GM21528 (cell line): ENCODE results near the gene NTNG2.

Source experiments
- ATAC-seq: cut with Tn5 transposase; IDR thresholded peaks from one replicate; pipeline ENCODE4 v1.9.1; 2021; ENCODE audit warnings: mild to moderate bottlenecking, moderate library complexity; ENCODE audit not compliant: unreplicated experiment, low FRiP score

NTNG2 gene

DNA sequence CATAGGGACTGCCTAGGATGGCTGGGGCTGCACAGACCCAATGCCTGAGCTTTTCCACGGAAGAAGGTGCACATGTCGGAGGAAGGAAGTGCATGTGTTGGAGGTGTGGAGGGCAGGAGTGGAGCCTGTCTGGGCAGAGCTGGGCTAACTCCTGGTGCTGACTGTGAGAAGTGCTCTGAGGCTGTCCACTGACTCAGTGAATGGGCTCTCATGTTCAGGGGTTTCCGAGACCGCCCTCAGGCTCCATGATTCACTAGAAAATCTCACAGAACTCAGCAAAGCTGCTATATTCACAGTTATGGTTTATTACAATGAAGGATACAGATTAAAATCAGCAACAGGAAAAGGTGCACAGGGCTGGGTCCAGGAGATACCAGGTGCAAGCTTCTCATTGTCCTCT is 37.2 kb downstream of the NTNG2 start:
- no peak for ATAC-seq

DNA sequence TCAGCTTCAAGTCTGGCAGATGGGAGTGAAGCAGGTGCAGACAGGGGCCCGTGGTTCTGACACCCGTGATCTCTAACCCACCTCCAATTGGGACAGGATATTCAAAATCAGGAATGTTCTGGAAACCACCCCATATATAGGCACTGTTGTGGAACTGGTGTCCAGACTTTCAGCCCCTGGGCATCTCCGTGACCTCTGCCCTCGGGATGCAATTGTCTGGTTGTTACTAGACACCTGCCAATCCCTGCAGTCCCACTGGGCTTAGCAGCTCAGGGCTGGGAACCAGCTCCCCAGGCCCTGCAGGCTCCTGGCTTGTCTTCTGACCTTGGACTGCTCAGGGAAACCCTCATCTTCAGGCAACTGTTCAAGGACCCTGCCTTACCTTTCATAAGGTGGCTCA is 38.8 kb downstream of the NTNG2 start:
- no peak for ATAC-seq

DNA sequence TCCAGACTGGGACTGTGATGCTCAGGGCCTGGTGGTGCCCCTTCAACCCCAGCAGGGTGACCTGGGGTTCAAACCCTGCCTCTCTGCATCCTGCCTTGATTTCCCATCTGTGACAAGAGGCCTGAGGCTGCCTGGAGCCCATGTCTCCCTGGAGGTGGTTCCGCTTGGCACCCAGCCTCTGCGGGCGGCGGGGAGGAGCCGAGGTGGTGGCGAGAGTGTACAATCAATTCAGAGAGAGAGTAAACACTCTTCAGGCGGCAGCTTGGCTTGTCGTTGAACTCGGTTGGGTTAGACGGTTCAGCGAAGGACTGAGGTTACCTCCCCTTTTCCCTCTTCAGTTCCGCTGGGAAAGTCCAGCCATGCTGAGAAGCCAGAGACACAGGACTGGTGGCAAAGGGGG is 39.3 kb downstream of the NTNG2 start:
- ATAC-seq: no peak

DNA sequence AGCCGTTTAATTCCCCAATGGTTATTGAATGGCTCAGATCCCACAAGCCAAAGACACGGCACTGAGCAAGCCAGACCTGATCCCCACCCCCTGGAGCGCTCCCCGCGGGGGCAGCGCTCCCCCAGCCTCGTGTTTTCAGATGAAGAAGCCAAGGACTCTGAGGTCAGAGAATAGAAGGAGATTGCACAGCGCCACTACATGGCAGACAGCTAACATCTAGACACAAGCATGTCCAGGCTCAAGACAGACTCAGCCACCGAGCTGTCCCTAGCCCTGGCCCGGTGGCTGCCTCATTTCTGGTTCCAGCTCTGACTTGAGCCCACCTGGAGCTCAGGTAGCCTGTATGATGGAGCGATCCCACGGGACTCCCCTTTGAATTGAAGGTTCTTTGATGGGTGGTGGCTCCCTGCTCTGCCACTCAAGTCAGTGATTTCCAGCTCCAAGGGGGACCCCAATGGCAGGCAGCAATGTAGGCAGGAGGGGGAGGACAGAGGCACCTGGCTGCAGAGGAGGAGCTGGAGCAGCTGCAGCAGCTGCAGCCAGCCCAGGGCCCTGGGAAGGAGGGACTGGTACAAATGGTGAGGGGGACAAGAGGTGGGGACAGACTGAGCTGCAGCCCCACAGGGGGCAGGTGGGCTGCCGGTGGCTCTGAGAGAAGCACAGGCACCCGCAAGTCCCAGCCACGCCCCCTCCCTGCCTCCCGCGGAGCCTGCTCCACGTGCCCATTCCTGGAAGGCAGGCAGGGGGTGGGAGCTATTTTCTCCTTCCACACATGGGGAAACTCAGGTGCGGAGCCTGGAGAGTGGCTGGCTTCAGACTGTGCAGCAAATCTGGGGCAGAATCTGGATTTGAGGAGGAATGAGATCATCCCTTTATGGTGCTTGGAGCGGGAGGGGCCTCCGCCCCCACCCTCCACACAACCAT is 40.2 kb downstream of the NTNG2 start:
- ATAC-seq: no peak

DNA sequence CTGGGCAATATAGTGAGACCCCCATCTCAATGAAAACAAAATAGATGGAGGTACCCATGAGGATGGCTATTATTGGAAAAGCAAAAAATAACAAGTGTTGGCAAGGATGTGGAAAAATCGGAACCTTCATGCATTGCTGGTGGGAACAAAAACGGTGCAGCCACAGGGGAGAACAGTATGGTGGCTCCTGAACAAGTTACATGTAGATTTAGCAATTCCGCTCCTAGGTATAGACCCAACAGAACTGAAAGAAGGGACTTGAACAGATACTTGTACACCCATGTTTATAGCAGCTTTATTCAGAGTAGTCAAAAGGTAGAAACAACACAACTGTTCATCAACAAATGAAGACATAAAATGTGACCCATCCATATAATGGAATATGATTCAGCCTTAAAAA is 43.0 kb downstream of the NTNG2 start:
- no peak for ATAC-seq

DNA sequence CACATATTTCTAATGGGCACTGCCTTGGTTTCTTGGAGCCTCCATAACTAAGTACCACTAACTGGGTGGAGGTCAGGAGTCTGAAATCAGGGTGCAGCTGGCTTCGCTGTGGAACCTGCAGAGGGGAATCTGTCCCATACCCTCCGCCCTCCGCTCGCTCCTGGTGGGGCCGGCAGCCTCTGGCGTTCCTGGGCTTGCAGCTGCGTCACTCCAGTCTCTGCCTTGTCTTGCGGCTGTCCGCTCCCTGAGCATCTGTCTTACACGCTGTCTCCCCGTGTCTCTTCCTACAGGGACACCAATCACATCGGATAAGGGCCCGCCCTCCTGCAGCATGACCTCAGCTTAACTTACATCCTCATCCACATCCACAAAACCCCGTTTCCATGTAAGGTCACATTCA is 45.4 kb downstream of the NTNG2 start:
- ATAC-seq: no peak

DNA sequence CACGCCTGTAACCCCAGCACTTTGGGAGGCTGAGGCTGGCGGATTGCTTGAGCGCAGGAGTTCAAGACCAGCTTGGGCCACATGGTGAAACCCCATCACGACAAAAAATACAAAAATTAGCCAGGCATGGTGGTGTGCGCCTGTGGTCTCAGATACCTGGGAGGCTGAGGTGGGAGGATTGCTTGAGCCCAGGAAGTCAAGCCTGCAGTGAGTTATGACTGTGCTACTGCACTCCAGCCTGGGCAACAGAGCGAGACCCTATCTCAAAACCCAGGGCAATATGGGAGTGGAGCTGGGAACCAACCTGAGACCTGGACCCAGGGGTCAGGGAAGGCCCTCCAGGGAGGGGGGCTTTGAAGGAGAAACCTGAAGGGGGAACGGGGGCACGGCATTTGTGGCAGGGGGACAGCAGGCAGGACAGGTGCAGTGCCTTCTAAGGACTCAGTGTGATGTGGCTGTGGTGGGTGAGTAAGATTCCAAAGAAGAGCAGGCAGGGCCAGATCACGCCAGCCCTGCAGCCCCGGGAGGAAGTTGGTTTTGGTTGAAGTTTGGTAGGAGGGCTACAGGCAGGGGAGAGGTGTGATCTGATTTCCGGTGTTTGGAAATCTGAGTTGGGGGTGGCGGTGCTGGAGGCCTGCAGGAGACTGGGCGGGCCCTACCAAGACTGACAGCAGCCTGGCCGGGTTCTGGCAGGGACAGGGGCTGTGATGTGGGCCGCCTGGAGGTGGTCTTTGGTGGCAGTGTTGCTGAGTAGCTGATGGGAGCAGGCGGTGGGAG is 46.2 kb downstream of the NTNG2 start:
- ATAC-seq: no peak

DNA sequence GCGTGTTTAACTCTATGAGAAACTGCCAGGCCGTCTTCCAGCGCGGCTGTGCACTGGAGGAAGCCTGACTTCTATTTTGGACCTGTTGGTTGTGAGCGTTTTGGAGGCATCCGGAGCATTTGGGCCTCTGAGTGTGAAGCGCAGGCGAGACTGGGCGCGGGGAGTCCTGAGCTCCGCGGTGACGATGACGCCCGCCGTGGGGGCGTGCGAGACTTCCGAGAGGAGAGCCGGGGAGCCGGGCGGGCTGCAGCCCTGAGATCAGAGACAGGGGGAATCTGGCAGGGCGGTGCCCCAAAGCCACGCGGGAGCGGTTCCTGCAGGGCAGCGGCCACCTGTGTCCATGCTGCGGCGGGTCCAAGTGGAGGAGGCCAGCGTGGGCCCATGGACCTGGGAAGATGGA is 47.4 kb downstream of the NTNG2 start:
- no peak for ATAC-seq

DNA sequence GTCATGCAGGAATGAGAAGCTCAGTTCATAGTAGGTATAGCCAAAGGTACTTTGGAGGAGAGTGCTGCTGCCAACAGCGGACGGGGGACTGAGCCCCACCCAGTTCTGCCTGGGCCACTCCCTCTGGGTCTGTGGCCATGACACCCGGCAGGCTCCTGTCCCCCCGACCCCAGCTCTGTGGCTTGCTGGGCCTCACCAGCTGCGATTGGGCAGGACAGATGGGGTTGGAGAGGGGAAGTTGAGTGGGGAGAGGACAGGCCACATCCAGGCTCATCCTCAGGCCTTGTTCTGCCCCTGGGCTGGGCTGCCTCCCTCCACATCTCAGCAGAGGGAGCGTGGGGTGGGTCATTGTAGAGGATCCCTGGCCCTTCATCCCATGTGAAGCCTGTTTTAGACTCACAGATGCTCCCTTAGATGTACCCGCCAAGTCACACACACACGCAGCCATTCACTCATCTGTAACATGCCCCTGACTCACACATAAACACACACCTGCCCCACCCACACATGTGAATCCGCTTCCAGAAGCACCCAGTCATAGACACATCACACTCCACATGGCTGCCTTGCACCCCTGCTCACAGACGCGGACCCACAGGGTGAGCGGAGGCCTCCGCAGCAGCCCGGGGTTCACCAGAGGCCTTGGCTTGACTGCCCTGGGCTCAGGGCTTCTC is 48.8 kb downstream of the NTNG2 start:
- ATAC-seq: no peak

DNA sequence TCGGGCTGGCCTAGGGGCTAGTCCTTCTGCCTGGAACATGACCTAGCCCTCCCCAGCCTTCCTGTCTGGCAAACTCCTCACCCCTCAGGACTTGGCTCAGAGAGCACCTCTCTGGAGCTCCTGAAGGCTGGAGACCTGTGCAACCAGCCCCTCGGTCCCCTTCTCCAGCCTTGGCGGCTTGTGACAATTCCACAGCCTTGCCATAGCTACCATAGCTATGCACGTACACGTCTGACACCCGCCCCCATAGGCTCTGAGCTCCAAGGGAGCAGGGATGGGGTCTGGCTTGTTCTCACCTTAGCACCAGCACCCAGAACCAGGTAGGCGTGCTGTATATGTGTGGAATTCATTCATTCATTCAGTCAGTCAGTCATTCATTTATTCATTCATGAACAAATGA is 49.7 kb downstream of the NTNG2 start:
- no peak for ATAC-seq

DNA sequence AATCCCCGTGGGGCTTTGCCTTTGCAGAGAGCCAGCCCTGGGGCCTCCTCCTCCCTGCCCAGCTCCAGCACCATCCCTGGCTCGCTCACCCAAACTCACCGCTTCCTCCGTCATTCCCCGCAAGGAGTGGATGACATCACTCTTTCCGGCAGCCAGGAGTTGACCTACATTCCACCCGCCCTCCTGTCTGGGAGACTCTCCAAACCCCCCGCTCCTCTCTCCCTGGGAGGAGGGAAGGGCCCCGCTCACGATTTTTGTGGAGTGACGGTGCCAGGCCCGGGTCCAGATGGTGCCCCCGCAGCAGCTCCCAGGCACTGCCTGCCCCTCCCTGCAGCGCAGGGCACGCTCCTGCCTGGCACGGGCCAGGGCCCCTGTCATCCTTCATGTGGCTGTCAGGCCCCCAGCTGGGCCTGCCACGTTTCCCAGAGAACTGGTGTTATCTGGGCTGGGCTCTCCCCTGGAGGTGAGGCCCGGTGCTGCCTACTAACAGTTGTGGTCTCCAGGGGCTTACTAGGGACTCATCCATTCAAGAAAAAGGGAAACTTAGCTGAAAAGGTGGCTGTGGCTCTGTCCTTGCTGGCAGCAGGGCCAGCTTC is 52.3 kb downstream of the NTNG2 start:
- no peak for ATAC-seq

DNA sequence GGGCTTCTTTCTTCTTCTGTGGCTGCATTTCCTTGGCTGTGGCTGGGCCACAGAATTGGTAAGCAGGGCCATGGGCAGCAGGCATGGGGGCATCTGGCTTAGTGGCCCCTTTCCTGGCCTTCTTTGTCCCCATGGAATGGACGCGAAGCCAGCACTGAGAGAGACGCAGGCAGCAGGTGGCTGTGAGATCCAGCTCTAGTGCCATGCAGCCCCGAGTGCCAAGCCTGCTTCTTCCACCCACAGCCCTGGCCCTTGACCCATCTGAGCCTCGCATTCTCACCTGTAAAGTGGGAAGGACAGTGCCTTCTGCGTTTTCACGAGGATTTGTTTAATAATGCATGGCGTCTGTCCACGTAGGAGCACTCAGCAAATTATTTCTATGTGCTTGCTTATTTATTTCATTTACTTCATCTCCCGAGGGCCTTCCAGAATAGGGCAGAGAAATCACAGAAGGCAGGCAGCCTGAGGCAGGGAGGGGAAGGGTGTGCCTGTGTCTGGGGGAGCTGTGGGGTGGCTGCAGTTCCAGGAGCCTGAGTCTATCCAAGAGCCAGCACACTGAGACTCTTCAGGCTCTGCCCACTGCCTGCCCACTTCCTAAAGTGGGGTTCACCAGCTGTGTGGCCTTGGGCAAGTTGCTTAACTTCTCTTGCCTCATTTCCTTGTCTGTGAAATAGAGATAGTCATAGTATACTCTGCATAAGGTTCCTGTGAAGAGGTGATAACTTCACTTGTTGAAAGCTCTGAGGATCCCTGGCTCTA is 55.2 kb downstream of the NTNG2 start:
- no peak for ATAC-seq

DNA sequence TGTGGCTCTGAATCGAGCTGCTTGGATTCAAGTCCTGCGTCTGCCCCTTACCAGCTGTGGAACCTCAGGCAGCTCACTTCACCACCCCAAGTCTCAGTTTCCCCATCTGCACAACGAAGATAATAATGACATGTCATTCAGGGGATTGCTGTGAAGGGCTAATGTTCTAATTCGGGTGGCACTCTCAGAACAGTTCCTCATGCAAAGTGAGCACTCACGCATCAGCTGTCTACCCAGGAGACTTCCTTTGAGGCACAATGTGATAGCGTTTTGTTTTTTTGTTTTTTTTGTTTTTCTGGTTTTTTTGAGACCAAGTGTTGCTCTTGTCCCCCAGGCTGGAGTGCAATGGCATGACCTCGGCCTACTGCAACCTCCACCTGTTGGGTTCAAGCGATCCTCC is 56.4 kb downstream of the NTNG2 start:
- ATAC-seq: no peak

DNA sequence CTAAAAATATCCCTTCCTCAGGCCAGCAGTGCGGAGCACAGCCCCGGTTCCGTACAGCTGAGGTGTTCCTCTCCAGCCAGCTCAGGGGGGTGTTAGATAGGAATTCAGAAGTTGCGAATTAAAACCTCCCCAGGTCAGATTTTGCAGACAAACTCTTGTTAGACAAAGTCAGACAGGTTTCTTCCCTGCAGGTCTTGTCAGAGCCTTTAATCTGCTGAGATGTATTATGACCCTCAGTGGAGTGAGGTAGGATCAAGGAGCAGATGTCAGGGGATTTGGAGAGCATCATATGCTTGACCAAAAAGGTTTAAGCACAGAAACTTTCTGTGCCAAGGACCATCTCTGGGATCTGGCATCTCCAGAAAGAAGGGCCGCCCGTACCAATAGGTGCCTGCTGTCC is 60.1 kb downstream of the NTNG2 start:
- no peak for ATAC-seq

DNA sequence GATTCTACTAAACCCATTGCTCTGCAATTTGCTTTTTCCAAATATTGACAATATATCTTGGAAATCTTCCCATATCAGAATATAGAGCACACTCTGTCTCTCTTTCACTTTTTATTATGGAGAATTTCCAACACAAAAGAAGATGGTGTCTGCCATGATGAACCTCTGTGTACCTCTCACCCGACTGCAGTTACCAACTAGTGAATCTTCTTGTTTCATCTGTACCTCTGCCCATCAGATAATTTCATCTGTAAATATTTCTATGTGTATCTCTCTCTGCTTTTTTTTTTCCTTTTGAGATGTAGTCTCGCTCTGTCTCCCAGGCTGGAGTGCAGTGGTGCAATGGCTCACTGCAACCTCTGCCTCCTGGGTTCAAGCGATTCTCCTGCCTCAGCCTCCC is 62.8 kb downstream of the NTNG2 start:
- ATAC-seq: no peak

DNA sequence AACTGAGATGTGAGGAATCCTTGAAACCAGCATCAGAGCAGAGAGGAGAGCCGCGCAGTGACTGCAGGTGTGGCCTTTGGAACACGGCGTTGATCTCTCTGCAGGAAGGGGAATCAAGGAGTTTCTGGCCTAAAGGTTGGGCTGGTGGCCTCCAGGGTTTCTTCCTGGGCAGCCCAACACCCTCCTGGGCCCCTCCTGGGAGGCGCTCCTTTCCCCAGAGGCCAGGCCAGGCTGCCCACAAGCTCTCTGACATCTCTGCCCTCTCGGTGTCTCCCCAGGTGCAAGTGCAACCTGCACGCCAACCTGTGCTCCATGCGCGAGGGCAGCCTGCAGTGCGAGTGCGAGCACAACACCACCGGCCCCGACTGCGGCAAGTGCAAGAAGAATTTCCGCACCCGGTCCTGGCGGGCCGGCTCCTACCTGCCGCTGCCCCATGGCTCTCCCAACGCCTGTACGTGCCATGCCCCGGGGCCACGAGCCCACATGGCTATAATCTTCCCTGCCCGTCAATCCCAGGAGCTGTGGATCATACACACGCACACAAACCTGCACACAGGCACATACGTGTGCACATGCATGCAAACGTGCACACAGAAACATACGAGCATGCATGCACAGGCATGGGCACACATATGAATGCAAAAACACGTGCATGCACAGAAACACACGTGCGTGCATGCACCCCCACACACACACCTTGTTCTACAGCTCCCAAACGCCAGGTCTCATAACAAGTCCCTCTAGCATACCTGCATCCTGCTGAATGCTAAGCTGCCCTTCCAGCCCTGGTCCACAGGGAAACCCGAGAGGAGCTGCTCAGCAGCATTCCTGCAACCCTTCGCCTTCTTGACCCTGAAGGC is 64.9 kb downstream of the NTNG2 start:
- no peak for ATAC-seq

DNA sequence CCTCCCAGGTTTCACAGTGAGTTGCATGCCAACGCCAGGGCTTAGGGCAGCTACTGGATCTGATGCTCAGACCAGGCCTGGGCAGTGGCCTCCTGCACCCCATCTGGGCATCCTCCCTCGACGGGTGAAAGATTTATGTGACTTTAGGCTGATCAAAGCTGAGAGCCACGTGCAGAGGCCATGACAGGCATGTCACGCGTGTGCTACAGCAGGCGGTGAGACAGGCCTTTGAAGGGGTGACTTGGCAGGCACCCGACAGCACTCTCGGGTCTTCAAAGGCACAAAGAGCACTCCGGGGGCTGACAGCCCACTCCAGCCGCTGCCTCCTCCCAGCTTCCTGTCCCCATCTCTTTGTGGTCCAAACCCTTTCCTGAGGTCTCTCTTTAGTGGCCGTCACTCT is 66.2 kb downstream of the NTNG2 start:
- ATAC-seq: no peak

DNA sequence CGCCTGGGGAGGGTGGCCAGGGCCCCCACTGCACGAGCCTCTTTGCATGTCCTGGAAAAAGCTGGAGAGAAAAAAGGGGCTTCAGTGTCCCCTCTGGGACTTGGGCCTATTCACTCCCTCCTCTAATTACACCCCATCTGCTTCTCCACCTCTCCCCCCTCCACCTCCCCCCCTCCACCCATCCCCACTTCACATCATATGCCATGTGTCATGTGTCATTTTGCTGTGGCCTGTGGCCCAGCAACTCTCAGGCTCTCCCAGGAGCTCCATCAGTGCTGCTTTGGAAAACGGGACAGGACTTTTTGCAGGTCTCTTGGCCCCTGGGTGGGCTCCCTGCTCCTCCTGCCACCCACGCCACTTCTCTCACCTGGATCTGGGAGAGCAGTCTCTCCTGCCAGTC is 68.7 kb downstream of the NTNG2 start:
- no peak for ATAC-seq

DNA sequence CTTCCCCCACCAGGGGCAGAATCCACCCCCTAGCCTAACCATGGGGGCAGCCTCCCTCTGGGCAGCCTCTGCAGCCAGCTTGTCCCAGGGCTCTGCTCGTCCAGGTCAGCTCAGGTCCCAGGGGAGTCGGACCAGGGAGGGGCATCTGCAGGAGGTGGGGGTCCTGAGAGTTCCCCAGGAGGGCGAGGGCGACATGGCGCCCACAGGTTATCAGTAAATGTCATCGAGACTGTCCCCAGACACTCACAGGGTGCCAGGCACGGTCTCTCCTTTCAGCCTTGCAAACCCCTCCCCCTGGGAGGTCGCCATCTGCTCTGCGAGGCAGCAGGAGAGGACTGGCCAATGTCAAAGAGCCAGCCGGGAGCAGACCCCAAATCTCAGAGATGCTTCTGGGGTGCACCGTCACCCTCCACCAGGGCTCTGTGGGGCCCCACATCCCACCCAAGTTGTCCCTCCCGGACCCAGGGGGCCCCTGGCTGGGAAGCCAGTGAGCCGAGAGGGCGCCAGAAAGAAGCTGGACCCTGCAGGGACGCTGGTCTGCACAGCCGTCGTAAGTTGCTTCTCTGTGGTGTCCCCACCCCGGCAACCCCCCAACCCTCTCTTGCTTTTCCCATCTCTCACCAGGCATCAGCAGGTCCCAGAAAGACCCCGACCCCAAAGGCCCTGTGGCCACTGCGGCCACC is 69.3 kb downstream of the NTNG2 start:
- ATAC-seq: no peak
